ENCODE data around the gene GPATCH8. TPM values are rescaled to one million over a fixed set of nuclear protein-coding genes. Genes with fewer than 3 reads are reported as not detected.
"Not testable (repeated sequence)": the region's sequence is repeated elsewhere in the genome, so short reads cannot be mapped to it uniquely, and the experiment has no call there.

GPATCH8 gene
- total RNA-seq, 2 donors from 2014 or later: 45.4 to 49.7 TPM

- no peak overlapping the region for H3K4me3 Mint-ChIP-seq
- H3K36me3 Mint-ChIP-seq (ENCODE audit: insufficient read depth in 2 of 2): no peaks in the 10 kb centered on the region
- peaks cover 15% of the 10 kb centered on the region for H3K27me3 Mint-ChIP-seq (ENCODE audit: low read depth)
- no peaks in the 10 kb centered on the region for H3K9me3 Mint-ChIP-seq
- H3K27ac Mint-ChIP-seq: no peak overlapping the region
- ATAC-seq (replicated peaks in 1 of 2): no peak
- H3K4me1 Mint-ChIP-seq (ENCODE audit: low read depth): peaks cover 6% of the 10 kb centered on the region
- DNase-seq: no peak
Measured at GRCh38 chr17:44380767-44381166, 122.4 kb downstream of the GPATCH8 start.

- no peak for DNase-seq
- ATAC-seq (replicated peaks in 1 of 2): no peak
- H3K9me3 Mint-ChIP-seq: no peaks in the 10 kb centered on the region
- no peaks in the 10 kb centered on the region for H3K36me3 Mint-ChIP-seq (ENCODE audit: insufficient read depth in 2 of 2)
- no peak overlapping the region for H3K27ac Mint-ChIP-seq
- peaks cover 15% of the 10 kb centered on the region for H3K27me3 Mint-ChIP-seq (ENCODE audit: low read depth)
- no peak overlapping the region for H3K4me3 Mint-ChIP-seq
- peaks cover 3% of the 10 kb centered on the region for H3K4me1 Mint-ChIP-seq (ENCODE audit: low read depth)
Measured at GRCh38 chr17:44379887-44380286, 123.3 kb downstream of the GPATCH8 start.

GRCh38 chr17:44378171-44378705 is 125.0 kb downstream of the GPATCH8 start:
- Mint-ChIP-seq H3K9me3 (no peaks in the 10 kb centered on the region), H3K4me1 (ENCODE audit: low read depth) (no peaks in the 10 kb centered on the region), H3K27me3 (ENCODE audit: low read depth) (peaks cover 10% of the 10 kb centered on the region), H3K36me3 (ENCODE audit: insufficient read depth in 2 of 2) (no peaks in the 10 kb centered on the region), H3K4me3 (no peak overlapping the region), H3K27ac (no peak overlapping the region)
- DNase-seq (no peak), ATAC-seq (replicated peaks in 1 of 2) (no peak)

- Mint-ChIP-seq H3K27ac (no peak overlapping the region), H3K4me3 (no peak overlapping the region), H3K4me1 (ENCODE audit: low read depth) (no peaks in the 10 kb centered on the region), H3K27me3 (ENCODE audit: low read depth) (peaks cover 10% of the 10 kb centered on the region), H3K9me3 (no peaks in the 10 kb centered on the region), H3K36me3 (ENCODE audit: insufficient read depth in 2 of 2) (no peaks in the 10 kb centered on the region)
- no peak for ATAC-seq (replicated peaks in 1 of 2)
- DNase-seq: no peak
Measured at GRCh38 chr17:44376779-44377178, 126.4 kb downstream of the GPATCH8 start.

- Mint-ChIP-seq H3K9me3 (no peaks in the 10 kb centered on the region), H3K27ac (no peak overlapping the region), H3K36me3 (ENCODE audit: insufficient read depth in 2 of 2) (no peaks in the 10 kb centered on the region), H3K4me3 (no peak overlapping the region), H3K27me3 (ENCODE audit: low read depth) (peaks cover 13% of the 10 kb centered on the region), H3K4me1 (ENCODE audit: low read depth) (no peaks in the 10 kb centered on the region)
- peak in 1 of 2 donors; percentile 23 for ATAC-seq (replicated peaks in 1 of 2)
- peak; percentile 26 to 37 for DNase-seq
Measured at GRCh38 chr17:44376124-44376523, 127.1 kb downstream of the GPATCH8 start.

DNA sequence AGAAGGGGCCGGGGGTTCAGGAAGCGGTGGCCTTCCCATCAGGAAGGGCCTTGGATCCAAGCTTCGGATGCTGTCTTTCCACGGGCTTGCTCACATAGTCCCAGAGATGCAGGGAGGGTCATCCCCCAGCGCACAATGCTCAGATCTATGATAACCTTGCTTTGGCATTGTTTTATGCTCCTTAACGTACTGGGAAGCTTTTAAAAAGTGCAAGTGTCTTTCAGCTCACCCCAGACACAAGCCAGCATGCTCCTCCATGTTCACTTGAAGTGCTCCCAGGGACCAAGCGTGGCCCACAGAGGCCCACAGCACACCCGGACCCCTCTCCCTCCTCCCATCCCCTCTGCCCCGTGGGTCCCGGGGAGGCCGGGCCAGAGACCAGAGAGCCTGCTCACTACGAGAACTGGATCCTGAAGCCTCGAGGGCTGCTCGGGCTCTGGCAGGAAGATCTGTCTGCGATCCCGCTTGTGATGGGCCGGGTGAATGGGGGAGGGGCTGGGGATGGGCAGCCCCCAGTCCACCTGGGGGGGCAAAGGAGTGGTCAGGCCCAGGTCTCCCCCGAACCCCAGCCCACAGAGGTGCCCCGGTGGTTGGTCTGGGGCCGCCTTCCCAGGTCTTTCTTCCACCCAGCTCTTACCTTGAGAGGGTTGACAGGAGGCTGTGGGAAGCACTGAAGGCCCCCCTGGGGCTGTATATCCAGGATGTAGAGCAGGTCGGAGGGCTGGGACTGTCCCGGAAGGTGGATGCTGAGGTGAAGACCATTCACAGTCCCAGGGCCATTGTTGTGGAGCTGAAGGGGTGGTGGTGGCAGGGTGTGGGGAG is 127.8 kb downstream of the GPATCH8 start:
- Mint-ChIP-seq H3K27me3 (ENCODE audit: low read depth) (peaks cover 13% of the 10 kb centered on the region), H3K36me3 (ENCODE audit: insufficient read depth in 2 of 2) (no peaks in the 10 kb centered on the region)

DNA sequence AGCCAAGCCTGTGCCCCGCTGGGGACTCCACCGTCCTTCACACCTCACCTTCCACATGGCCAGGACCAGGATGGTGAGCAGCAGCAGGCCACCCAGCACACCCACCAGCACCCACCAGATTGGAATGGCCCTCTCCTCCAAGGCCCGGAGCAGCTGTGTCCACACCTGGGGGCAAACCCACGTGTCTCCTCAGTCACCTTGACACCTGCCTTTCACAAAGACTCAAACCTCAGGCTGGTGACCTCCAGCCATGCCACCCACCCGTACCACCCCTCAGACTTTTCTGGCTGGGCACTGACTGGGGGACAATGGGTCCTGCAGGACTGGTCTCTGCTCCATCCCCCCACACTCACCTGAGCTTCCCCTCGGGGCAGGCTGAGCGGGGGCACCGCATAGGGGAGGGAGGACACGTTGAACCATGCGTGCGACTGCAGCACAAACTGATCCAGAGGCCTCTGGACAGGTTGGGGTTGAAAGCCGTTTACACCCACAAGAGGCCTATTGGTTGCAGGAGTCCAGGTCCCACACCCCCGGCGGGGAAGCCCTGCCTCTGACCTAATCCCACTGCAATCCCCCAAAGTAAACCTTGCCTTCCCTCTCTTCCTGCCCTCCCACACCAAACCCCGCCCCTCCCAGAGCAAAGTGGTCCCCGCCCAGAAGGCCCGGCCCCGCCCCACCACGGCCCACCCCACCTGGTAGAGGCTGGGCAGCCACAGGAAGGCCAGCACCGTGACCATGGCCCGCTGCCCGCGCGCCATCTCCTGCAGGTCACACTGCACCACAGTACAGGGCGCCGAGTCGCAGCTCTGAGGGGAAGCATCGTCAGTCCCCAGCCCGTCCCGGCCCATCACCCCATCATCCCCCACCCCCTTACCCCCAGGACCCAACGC is 128.7 kb downstream of the GPATCH8 start:
- no peaks in the 10 kb centered on the region for H3K4me1 Mint-ChIP-seq (ENCODE audit: low read depth)
- H3K27ac Mint-ChIP-seq: no peak overlapping the region
- no peaks in the 10 kb centered on the region for H3K36me3 Mint-ChIP-seq (ENCODE audit: insufficient read depth in 2 of 2)
- DNase-seq: no peak
- no peaks in the 10 kb centered on the region for H3K9me3 Mint-ChIP-seq
- no peak overlapping the region for H3K4me3 Mint-ChIP-seq
- ATAC-seq (replicated peaks in 1 of 2): no peak
- peaks cover 18% of the 10 kb centered on the region for H3K27me3 Mint-ChIP-seq (ENCODE audit: low read depth)

More for the DNA sequence above, 127.8 kb downstream of the GPATCH8 start:
- no peak for ATAC-seq (replicated peaks in 1 of 2)
- no peak for DNase-seq
- Mint-ChIP-seq H3K9me3 (no peaks in the 10 kb centered on the region), H3K4me3 (no peak overlapping the region), H3K4me1 (ENCODE audit: low read depth) (no peaks in the 10 kb centered on the region), H3K27ac (no peak overlapping the region)

- H3K4me1 Mint-ChIP-seq (ENCODE audit: low read depth): no peaks in the 10 kb centered on the region
- no peaks in the 10 kb centered on the region for H3K36me3 Mint-ChIP-seq (ENCODE audit: insufficient read depth in 2 of 2)
- no peak overlapping the region for H3K4me3 Mint-ChIP-seq
- ATAC-seq (replicated peaks in 1 of 2) (no peak), DNase-seq (no peak)
- no peak overlapping the region for H3K27ac Mint-ChIP-seq
- peaks cover 30% of the 10 kb centered on the region for H3K27me3 Mint-ChIP-seq (ENCODE audit: low read depth)
- no peaks in the 10 kb centered on the region for H3K9me3 Mint-ChIP-seq
Measured at GRCh38 chr17:44372036-44372435, 131.2 kb downstream of the GPATCH8 start.

DNA sequence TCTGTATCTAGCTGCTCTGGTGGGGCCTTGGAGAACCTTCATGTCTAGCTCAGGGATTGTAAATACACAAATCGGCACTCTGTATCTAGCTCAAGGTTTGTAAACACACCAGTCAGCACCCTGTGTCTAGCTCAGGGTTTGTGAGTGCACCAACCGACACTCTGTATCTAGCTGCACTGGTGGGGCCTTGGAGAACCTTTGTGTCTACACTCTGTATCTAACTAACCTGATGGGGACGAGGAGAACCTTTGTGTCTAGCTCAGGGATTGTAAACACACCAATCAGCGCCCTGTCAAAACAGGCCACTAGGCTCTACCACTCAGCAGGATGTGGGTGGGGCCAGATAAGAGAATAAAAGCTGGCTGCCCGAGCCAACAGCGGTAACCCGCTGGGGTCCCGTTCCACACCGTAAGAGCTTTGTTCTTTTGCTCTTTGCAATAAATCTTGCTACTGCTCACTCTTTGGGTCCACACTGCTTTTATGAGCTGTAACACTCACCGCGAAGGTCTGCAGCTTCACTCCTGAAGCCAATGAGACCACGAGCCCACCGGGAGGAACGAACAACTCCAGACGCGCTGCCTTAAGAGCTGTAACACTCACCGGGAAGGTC is 133.7 kb downstream of the GPATCH8 start:
- H3K9me3 Mint-ChIP-seq; ATAC-seq (replicated peaks in 1 of 2); H3K4me1 Mint-ChIP-seq (ENCODE audit: low read depth); H3K27ac Mint-ChIP-seq; H3K36me3 Mint-ChIP-seq (ENCODE audit: insufficient read depth in 2 of 2); DNase-seq: not testable (repeated sequence)
- Mint-ChIP-seq H3K4me3 (peak overlapping the region; percentile 43 to 74), H3K27me3 (ENCODE audit: low read depth) (peaks cover 53% of the 10 kb centered on the region)

DNA sequence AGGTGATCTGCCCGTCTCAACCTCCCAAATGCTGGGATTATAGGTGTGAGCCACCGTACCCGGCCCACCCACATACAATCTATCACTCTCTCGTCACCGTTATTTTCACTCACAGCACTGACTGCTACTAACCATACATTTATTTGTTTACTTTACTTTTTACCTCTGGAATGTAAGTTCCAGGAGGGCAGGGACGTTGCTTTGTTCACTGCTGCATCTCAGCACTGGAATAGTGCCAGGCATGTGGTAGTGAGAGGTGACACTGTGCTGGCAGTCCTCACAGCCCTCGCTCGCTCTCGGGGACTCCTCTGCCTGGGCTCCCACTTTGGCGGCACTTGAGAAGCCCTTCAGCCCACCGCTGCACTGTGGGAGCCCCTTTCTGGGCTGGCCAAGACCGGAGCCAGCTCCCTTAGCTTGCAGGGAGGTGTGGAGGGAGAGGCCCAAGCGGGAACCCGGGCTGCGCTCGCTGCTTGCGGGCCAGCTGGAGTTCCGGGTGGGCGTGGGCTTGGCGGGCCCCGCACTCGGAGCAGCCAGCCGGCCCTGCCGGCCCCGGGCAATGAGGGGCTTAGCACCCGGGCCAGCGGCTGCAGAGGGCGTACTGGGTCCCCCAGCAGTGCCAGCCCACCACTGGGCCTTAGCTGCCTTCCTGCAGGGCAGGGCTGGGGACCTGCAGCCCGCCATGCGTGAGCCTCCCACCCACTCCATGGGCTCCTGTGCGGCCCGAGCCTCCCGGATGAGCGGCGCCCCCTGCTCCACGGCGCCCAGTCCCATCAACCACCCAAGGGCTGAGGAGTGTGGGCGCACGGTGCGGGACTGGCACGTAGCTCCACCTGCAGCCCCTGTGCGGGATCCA is 134.6 kb downstream of the GPATCH8 start:
- not testable (repeated sequence) for H3K27ac Mint-ChIP-seq; H3K9me3 Mint-ChIP-seq; H3K4me3 Mint-ChIP-seq; H3K36me3 Mint-ChIP-seq (ENCODE audit: insufficient read depth in 2 of 2); DNase-seq; H3K4me1 Mint-ChIP-seq (ENCODE audit: low read depth); ATAC-seq (replicated peaks in 1 of 2)
- peaks cover 50% of the 10 kb centered on the region for H3K27me3 Mint-ChIP-seq (ENCODE audit: low read depth)

GRCh38 chr17:44367231-44367979 is 135.8 kb downstream of the GPATCH8 start:
- no peak for ATAC-seq (replicated peaks in 1 of 2)
- Mint-ChIP-seq H3K4me1 (ENCODE audit: low read depth) (no peaks in the 10 kb centered on the region), H3K27ac (no peak overlapping the region), H3K4me3 (no peak overlapping the region), H3K27me3 (ENCODE audit: low read depth) (peaks cover 50% of the 10 kb centered on the region), H3K36me3 (ENCODE audit: insufficient read depth in 2 of 2) (no peaks in the 10 kb centered on the region), H3K9me3 (no peaks in the 10 kb centered on the region)
- no peak for DNase-seq

DNA sequence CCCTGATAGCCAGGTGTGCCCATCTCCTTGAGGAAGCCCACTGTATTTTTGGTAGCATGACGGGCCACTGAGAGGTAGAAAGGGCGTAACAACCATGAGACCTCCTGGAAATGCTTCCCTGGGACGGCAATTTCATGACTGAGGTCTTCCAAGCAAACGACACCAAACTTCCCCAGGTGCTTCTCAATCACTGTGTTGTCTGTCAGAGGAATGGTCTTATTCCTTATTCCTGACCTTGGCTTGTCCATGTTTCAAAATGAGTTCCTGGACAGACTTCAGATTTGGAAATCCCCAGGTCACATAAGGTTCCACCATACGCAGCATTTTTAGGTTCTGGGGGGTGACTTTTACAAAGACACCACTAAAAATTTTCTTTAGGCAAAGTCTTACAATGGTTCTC is 138.2 kb downstream of the GPATCH8 start:
- not testable (repeated sequence) for DNase-seq; H3K9me3 Mint-ChIP-seq; H3K4me1 Mint-ChIP-seq (ENCODE audit: low read depth); H3K36me3 Mint-ChIP-seq (ENCODE audit: insufficient read depth in 2 of 2); H3K27ac Mint-ChIP-seq; ATAC-seq (replicated peaks in 1 of 2)
- Mint-ChIP-seq H3K27me3 (ENCODE audit: low read depth) (peaks cover 55% of the 10 kb centered on the region), H3K4me3 (peak overlapping the region; percentile 58 to 81)

Data from activated T-cell treated with anti-CD3 and anti-CD28 coated beads, Interleukin-2, amount 50 U/mL, for 72 hours (primary cell).